MCF 10A (cell line): ENCODE measurements around the gene LRRC3C. TPM values are rescaled to one million over a fixed set of nuclear protein-coding genes. Genes with fewer than 3 reads are reported as not detected.
A peak's percentile ranks its signal among the peaks of the same experiment; 100 is the strongest.

Experiments used
- BruUV-seq: library from RNA; stranded (reverse); fragments of 400-500 nt; replicated peaks from 2 replicates; lab custom pipeline; 2021; lab: Mats Ljungman, UMichigan
- CTCF ChIA-PET: fragments of 300-600 bp; sonication (Branson Sonifier 250); formaldehyde crosslinking; extraction: SDS; loops from one replicate; lab custom pipeline; 2021; ENCODE audit warnings: antibody characterized with exemption, inconsistent platforms; lab: Yijun Ruan, JAX
- POLR2A ChIA-PET: fragments of 300-600, 350-650 bp; sonication (Branson Sonifier 250); formaldehyde crosslinking; extraction: SDS; loops from one replicate; lab custom pipeline; 2020; ENCODE audit warnings: antibody characterized with exemption, inconsistent platforms; lab: Yijun Ruan, JAX
- DNase-seq: peaks from one replicate; pipeline ENCODE4 v3.0.0-alpha.2; 2018; ENCODE audit not compliant: unreplicated experiment
- H3K27ac Mint-ChIP-seq: one replicate; pipeline ENCODE4 v1.8.0; 2022; ENCODE audit warnings: mild to moderate bottlenecking, low read depth, mixed read lengths; ENCODE audit not compliant: unreplicated experiment
- H3K27me3 Mint-ChIP-seq: one replicate; pipeline ENCODE4 v1.8.0; 2022; ENCODE audit warnings: mixed read lengths; ENCODE audit not compliant: insufficient read depth, unreplicated experiment
- H3K36me3 Mint-ChIP-seq: one replicate; pipeline ENCODE4 v1.8.0; 2022; ENCODE audit warnings: mild to moderate bottlenecking, moderate library complexity, mixed read lengths; ENCODE audit not compliant: insufficient read depth, unreplicated experiment
- H3K4me1 Mint-ChIP-seq: one replicate; pipeline ENCODE4 v1.8.0; 2022; ENCODE audit warnings: mixed read lengths; ENCODE audit not compliant: insufficient read depth, unreplicated experiment
- H3K4me3 Mint-ChIP-seq: one replicate; pipeline ENCODE4 v1.8.0; 2022; ENCODE audit warnings: mild to moderate bottlenecking, moderate library complexity, mixed read lengths; ENCODE audit not compliant: unreplicated experiment
- H3K9me3 Mint-ChIP-seq: one replicate; pipeline ENCODE4 v1.8.0; 2022; ENCODE audit warnings: mixed read lengths; ENCODE audit not compliant: unreplicated experiment
- intact Hi-C: fragments of 100-400 bp; cut with micrococcal nuclease; formaldehyde crosslinking; loops from 2 replicates; pipeline ENCODE4 v1.14.1; 2022
- total RNA-seq: library from RNA; stranded (reverse); gene quantifications from 2 replicates; pipeline ENCODE4 v1.2.3, GENCODE V29; 2022
- TF ChIP-seq, protein P1 (sequence below): fragments of 200-600 bp; IDR thresholded peaks from one replicate; pipeline ENCODE4 v1.8.0; 2022; ENCODE audit warnings: antibody characterized with exemption, mild to moderate bottlenecking; ENCODE audit not compliant: unreplicated experiment

Gene LRRC3C
- total RNA-seq, 1 experiment from 2014 or later = not detected

GRCh38 chr17:39962642-39963220 lies 35.2 kb downstream of the LRRC3C start, which contains the start of gene GSDMA:
TSS of gene GSDMA (plus strand) at chr17:39963004. CDS start at chr17:39965688, 2,684 bp downstream.
- Mint-ChIP-seq H3K4me1 (peaks cover 19% of the 10 kb centered on the region), H3K4me3 (no peak within 1 kb of the TSS), H3K27me3 (no peaks in the 10 kb centered on the region), H3K27ac (no peak within 1 kb of the TSS), H3K9me3 (no peaks in the 10 kb centered on the region), H3K36me3 (no peaks in the 10 kb centered on the region)
- TF ChIP-seq, protein P1, sequence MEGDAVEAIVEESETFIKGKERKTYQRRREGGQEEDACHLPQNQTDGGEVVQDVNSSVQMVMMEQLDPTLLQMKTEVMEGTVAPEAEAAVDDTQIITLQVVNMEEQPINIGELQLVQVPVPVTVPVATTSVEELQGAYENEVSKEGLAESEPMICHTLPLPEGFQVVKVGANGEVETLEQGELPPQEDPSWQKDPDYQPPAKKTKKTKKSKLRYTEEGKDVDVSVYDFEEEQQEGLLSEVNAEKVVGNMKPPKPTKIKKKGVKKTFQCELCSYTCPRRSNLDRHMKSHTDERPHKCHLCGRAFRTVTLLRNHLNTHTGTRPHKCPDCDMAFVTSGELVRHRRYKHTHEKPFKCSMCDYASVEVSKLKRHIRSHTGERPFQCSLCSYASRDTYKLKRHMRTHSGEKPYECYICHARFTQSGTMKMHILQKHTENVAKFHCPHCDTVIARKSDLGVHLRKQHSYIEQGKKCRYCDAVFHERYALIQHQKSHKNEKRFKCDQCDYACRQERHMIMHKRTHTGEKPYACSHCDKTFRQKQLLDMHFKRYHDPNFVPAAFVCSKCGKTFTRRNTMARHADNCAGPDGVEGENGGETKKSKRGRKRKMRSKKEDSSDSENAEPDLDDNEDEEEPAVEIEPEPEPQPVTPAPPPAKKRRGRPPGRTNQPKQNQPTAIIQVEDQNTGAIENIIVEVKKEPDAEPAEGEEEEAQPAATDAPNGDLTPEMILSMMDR = no peak
- no peak for DNase-seq
- intact Hi-C loops = no loop called here
- no TSS peak for BruUV-seq
- ChIA-PET POLR2A (interaction anchor here (0.7 to 6.3 kb wide), 2 partner anchors 17 to 49 kb away, joined by 3 to 38 read pairs; partner anchors contain the start of gene PSMD3), CTCF (interaction anchor here (0.6 to 2.8 kb wide), 5 partner anchors 16 to 217 kb away, joined by 3 to 16 read pairs (median 4); partner anchors contain the start of gene PSMD3)

GRCh38 chr17:39963829-39964228 lies 36.3 kb downstream of the LRRC3C start:
- Mint-ChIP-seq H3K9me3 (no peaks in the 10 kb centered on the region), H3K27me3 (peaks cover 6% of the 10 kb centered on the region), H3K27ac (no peak overlapping the region), H3K4me1 (peaks cover 17% of the 10 kb centered on the region), H3K36me3 (no peaks in the 10 kb centered on the region), H3K4me3 (no peak overlapping the region)
- POLR2A ChIA-PET = interaction anchor here (0.7 to 6.3 kb wide), 2 partner anchors 16 to 136 kb away, joined by 4 to 38 read pairs; partner anchors contain the start of gene PSMD3
- DNase-seq = peak; percentile 77
- intact Hi-C loops = no loop called here
- CTCF ChIA-PET = interaction anchor here (0.6 kb wide), 1 partner anchor 147 kb away, joined by 4 read pairs; no protein-coding TSS in a partner anchor
- BruUV-seq = no TSS peak
- TF ChIP-seq, protein P1 = no peak

DNA sequence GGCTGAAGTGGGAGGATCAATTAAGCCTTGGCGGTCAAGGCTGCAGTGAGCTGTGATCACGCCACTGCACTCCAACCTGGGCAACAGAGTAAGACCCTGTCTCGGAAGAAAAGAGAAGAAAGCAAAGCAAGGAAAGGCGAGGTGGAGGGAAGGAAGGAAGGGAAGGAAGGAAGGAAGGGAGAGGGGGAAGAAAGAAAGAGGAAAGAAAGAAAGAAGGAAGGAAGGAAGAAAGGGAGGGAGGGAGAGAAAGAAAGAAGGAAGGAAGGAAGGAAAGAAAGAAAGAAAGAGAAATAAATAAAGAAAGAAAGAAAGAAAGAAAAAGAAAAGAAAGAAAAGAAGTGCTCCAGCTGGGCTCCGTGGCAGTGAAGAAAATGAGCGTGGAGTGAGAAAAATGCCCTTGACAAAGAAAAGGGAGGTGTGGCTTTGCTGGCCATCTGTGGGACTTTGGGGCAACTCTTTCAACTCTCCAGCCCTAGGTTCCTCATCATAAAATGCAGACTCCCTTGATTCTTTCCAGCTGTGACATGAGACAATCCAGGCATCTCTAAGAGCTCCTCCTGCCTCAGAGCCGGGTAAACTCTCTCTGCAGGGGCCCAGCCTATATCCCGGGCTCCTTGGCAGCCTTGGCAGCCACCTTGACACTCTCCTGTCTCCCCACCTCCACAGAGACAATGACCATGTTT lies 37.6 kb downstream of the LRRC3C start:
- no TSS peak for BruUV-seq
- ChIA-PET POLR2A (interaction anchor here (0.5 to 6.3 kb wide), 3 partner anchors 14 to 319 kb away, joined by 3 to 38 read pairs (median 5); partner anchors contain the start of gene PSMD3), CTCF (interaction anchor here (0.6 to 1.1 kb wide), 5 partner anchors 8 to 24 kb away, joined by 3 to 4 read pairs (median 3); partner anchors contain the start of gene PSMD3)
- Mint-ChIP-seq H3K9me3 (no peaks in the 10 kb centered on the region), H3K27ac (no peak overlapping the region), H3K27me3 (peaks cover 19% of the 10 kb centered on the region), H3K4me1 (peaks cover 12% of the 10 kb centered on the region), H3K4me3 (no peak overlapping the region), H3K36me3 (no peaks in the 10 kb centered on the region)
- intact Hi-C loops = no loop called here
- TF ChIP-seq, protein P1 = no peak
- no peak for DNase-seq

- Mint-ChIP-seq H3K4me1 (peaks cover 12% of the 10 kb centered on the region), H3K4me3 (no peak overlapping the region), H3K27me3 (peaks cover 36% of the 10 kb centered on the region), H3K9me3 (no peaks in the 10 kb centered on the region), H3K27ac (no peak overlapping the region), H3K36me3 (no peaks in the 10 kb centered on the region)
- TF ChIP-seq, protein P1 = no peak
- intact Hi-C loops = no loop called here
- no TSS peak for BruUV-seq
- ChIA-PET POLR2A (no interaction called here), CTCF (no interaction called here)
- no peak for DNase-seq
Measured at GRCh38 chr17:39966771-39967170, 39.2 kb downstream of the LRRC3C start.
